Stimulated activated naive CD8-positive, alpha-beta T cell treated with anti-CD3 and anti-CD28 coated beads, Interleukin-15, amount 100 ng/mL, for 72 hours (primary cell): Measurements from ENCODE around the gene RIN1.

Source experiments
- ATAC-seq: fragments of 150-1000 bp; cut with Tn5 transposase; 2 replicates; pipeline ENCODE4 v1.10.0; 2021; ENCODE audit warnings: mild to moderate bottlenecking, moderate library complexity
- DNase-seq, 2 donors: peaks; one replicate each; pipeline ENCODE4 v3.0.0; 2021 to 2022
- H3K27ac Mint-ChIP-seq, 2 donors: one replicate each; pipeline ENCODE4 v1.8.0; 2022; ENCODE audit warnings: mild to moderate bottlenecking in 2 of 2, mixed read lengths in 2 of 2, moderate library complexity in 2 of 2
- H3K27me3 Mint-ChIP-seq: one replicate; pipeline ENCODE4 v1.8.0; 2022; ENCODE audit warnings: mixed read lengths
- H3K4me1 Mint-ChIP-seq: one replicate; pipeline ENCODE4 v1.8.0; 2022; ENCODE audit warnings: mild to moderate bottlenecking, mixed read lengths
- H3K4me3 Mint-ChIP-seq, 2 donors: one replicate each; pipeline ENCODE4 v1.8.0; 2022; ENCODE audit warnings: mild to moderate bottlenecking in 2 of 2, mixed read lengths in 2 of 2, moderate library complexity in 1 of 2
- H3K9me3 Mint-ChIP-seq, 2 donors: one replicate each; pipeline ENCODE4 v1.8.0; 2022; ENCODE audit warnings: mixed read lengths in 2 of 2

RIN1 gene

DNA sequence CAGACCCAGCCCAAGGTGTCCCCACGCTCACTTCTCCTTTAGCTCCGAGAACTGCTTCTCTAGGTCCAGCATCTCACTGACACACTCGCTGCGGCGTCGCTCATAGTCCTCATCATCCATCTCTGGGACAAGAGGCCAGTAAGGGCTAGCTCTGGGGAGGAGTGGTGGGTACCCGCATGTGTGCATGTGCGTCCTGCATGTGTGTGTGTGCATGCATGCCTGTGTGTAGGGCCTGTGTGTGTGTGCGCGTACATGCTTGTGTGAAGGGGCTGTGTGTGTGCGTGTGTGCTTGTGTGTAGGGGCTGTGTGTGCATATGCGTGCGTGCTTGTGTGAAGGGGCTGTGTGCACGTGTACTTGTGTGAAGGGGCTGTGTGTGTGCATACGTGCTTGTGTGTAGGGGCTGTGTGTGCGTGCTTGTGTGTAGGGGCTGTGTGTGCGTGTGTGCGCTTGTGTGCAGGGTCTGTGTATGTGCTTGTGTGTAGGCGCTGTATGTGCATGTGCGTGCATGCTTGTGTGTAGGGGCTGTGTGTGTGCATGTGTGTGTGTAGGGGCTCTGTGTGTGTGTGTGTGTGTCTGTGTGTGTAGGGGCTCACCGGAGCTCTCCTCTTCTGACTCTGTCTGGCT, 5.4 kb upstream of the RIN1 start:
- no peak overlapping the region for H3K4me3 Mint-ChIP-seq
- ATAC-seq (no peak), DNase-seq (no peak)
- H3K27ac Mint-ChIP-seq, result peak overlapping the region in 1 of 2 donors; percentile 2
- no peaks in the 10 kb centered on the region for H3K9me3 Mint-ChIP-seq
- H3K27me3 Mint-ChIP-seq, result no peaks in the 10 kb centered on the region
- H3K4me1 Mint-ChIP-seq, result peaks cover 66% of the 10 kb centered on the region

DNA sequence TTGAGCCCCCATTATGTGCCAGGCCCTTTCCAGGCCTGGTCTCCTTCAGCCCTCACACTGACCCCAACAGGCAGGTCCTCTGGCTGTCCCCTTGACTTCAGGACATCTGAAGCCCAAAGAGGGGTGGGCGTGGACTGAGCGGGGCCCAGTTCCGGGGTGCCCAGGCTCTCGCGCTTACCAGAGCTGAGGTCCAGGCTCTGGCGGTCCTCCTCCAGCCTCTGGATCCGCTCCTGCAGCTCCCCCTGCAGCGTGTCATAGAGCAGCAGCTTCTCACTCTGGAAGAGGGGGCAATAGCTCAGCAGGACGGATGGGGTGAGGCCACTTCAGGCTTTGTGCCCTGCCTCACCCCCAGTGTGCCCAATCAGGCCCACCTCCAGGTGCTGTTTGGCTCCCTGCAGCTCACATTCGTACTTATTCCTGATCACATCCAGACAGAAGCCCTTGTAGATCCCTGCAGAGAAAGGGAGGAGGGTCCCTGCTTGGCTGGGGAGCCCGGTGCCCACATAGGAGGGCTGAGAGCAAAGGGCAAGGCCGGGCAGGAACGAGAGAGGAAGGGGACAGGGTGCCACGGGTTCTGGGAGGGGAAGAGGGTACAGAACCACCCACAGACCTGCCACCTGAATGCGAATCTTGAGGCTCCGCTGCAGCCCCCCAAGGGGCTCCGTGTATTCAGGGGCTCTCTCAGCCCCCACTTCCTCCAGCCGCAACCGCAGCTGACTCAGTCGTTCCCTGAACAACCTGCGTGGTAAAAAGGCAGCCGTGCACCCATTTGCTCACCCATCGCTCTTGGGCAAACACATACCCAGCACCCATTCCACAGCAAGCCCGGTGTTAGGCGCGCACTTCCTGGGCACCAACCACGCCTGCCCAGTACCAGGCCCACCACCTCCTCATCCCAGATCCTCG, 4.6 kb upstream of the RIN1 start:
- no peak for DNase-seq
- Mint-ChIP-seq H3K27me3 (no peaks in the 10 kb centered on the region), H3K27ac (no peak overlapping the region), H3K4me3 (no peak overlapping the region), H3K4me1 (peaks cover 66% of the 10 kb centered on the region), H3K9me3 (no peaks in the 10 kb centered on the region)
- ATAC-seq, result no peak

- Mint-ChIP-seq H3K4me3 (no peak overlapping the region), H3K27ac (peak overlapping the region in 1 of 2 donors; percentile 49), H3K27me3 (no peaks in the 10 kb centered on the region), H3K9me3 (no peaks in the 10 kb centered on the region), H3K4me1 (peaks cover 64% of the 10 kb centered on the region)
- DNase-seq (no peak), ATAC-seq (no peak)
Observed at GRCh38 chr11:66339686-66340483, 3.7 kb upstream of the RIN1 start.

DNA sequence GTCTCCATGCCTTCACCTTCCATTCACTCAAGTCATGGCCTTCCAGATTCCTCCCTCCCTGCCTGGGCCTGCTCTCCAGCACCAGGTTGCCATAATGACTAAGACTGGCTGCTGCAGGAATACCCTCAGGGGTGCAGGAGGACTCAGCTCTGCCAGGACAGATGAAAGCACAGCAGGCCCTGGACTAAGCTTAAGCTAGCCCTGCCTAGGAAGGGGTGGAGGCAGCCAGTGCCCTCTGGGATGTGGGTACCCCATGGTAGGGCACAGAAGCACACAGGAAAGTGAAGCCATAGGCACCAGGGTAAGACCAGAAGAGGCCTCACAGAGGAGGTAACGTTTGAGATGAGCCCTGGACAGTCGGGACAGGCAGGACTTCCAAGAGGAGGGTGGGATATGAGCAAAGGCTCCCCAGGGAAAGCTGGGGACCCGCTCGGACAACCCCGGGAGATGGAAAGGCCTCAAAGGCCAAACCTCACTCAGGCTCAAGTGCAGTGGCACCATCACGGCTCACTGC, 3.0 kb upstream of the RIN1 start:
- ATAC-seq (no peak), DNase-seq (no peak)
- Mint-ChIP-seq H3K4me1 (peaks cover 60% of the 10 kb centered on the region), H3K27me3 (no peaks in the 10 kb centered on the region), H3K9me3 (no peaks in the 10 kb centered on the region), H3K27ac (no peak overlapping the region), H3K4me3 (no peak overlapping the region)

GRCh38 chr11:66338276-66339161, 2.3 kb upstream of the RIN1 start:
- H3K27me3 Mint-ChIP-seq, result no peaks in the 10 kb centered on the region
- DNase-seq (no peak), ATAC-seq (no peak)
- H3K9me3 Mint-ChIP-seq, result no peaks in the 10 kb centered on the region
- peak overlapping the region in 1 of 2 donors; percentile 44 for H3K4me3 Mint-ChIP-seq
- H3K27ac Mint-ChIP-seq, result peak overlapping the region; percentile 66 to 84
- peaks cover 55% of the 10 kb centered on the region for H3K4me1 Mint-ChIP-seq

- Mint-ChIP-seq H3K9me3 (no peaks in the 10 kb centered on the region), H3K4me1 (peaks cover 45% of the 10 kb centered on the region), H3K27ac (peak overlapping the region; percentile 91), H3K27me3 (no peaks in the 10 kb centered on the region), H3K4me3 (peak overlapping the region; percentile 69 to 87)
- DNase-seq (no peak), ATAC-seq (no peak)
Observed at GRCh38 chr11:66337103-66337899, 1.1 kb upstream of the RIN1 start.

DNA sequence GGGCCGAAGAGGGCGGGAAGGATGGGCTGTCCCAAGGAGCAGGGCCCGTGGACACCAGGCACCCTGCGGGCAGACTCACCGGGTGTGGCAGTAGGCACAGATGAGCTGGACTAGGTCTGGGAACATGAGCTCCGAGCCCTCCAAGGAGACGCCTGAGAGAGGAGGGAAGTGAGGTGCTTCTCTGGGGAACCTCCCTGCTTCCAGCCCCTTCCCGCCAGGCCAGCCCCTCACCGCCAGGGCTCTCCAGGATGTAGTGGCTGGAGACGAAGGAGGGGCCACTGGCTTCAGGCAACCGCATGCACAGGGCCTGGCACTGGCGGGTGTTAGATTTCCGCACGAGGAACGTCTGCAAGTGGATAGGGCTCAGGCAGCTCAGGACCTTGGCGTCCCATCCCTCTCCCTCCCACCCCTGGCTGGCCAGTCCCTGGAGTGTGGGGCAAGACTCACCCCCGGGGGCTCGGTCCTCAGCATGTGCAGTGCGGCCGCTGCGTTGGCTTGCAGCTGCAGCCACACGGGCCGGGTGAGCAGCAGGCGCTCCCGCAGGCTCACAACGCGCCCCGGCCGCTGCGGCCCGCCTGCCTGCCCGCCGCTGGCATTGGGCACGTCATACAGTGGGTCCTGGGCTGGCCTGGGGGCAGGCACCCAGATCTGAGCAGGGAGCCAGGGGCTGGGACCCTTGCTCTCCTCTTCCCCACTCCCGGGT, 552 bp downstream of the RIN1 start:
- H3K27ac Mint-ChIP-seq, result peak overlapping the region in 1 of 2 donors; percentile 91
- DNase-seq, result no peak
- peak overlapping the region; percentile 69 to 87 for H3K4me3 Mint-ChIP-seq
- peak; percentile 8 for ATAC-seq
- H3K4me1 Mint-ChIP-seq, result peaks cover 45% of the 10 kb centered on the region
- H3K27me3 Mint-ChIP-seq, result no peaks in the 10 kb centered on the region
- H3K9me3 Mint-ChIP-seq, result no peaks in the 10 kb centered on the region

- ATAC-seq (no peak), DNase-seq (no peak)
- Mint-ChIP-seq H3K9me3 (no peaks in the 10 kb centered on the region), H3K4me1 (peaks cover 45% of the 10 kb centered on the region), H3K27me3 (no peaks in the 10 kb centered on the region), H3K27ac (no peak overlapping the region), H3K4me3 (peak overlapping the region in 1 of 2 donors; percentile 43)
Observed at GRCh38 chr11:66334605-66335442, 1.4 kb downstream of the RIN1 start.

- no peak overlapping the region for H3K4me3 Mint-ChIP-seq
- H3K4me1 Mint-ChIP-seq, result peaks cover 43% of the 10 kb centered on the region
- ATAC-seq, result no peak
- no peaks in the 10 kb centered on the region for H3K9me3 Mint-ChIP-seq
- no peak overlapping the region for H3K27ac Mint-ChIP-seq
- DNase-seq, result no peak
- H3K27me3 Mint-ChIP-seq, result no peaks in the 10 kb centered on the region
Observed at GRCh38 chr11:66333896-66334604, 2.2 kb downstream of the RIN1 start.

- Mint-ChIP-seq H3K27me3 (no peaks in the 10 kb centered on the region), H3K9me3 (no peaks in the 10 kb centered on the region), H3K4me3 (no peak overlapping the region), H3K27ac (no peak overlapping the region), H3K4me1 (peaks cover 44% of the 10 kb centered on the region)
- DNase-seq, result no peak
- ATAC-seq, result no peak
Observed at GRCh38 chr11:66333220-66333877, 2.9 kb downstream of the RIN1 start.

DNA sequence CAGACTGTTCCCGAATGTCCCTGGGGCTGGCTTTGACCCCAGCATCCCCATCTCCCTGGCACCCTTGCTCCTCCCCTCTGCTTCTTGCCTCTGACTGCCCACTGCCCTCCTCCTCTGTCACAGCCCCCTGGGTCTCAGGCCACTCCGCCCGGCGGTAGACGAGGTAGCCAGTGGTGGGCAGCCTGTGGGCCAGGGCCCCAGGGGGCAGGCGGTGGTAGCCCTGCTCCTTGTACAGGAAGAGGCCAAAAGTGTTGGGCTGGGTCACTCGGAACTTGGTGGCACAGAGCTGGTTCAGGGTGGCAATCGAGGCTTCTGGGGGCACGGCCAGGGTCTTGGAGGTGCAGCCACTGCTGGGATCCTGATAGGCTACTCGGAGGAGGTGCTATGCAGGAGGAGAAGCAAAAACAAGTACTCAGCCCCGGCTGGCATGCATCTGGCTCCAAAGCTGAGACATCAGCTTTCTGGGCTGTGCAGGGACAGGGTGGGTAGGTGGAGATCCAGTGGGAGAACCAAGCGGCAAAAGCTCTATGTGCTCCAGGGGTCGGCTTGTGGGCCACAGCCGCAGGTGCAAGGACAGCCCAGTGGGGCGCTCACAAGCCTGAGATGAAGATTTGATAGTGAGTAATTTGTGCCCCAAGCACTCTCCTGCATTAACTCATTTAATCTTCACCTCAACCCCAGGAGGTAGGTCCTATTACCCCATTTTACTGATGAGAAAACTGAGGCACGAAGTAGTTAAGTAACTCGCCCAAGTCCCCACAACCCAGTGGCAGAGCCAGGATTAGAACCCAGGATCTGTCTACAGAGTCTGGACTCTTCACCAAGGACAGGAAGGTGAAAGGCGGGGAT, 3.6 kb downstream of the RIN1 start:
- peaks cover 45% of the 10 kb centered on the region for H3K4me1 Mint-ChIP-seq
- no peak for ATAC-seq
- H3K27ac Mint-ChIP-seq, result no peak overlapping the region

More for the DNA sequence above, 3.6 kb downstream of the RIN1 start:
- Mint-ChIP-seq H3K27me3 (no peaks in the 10 kb centered on the region), H3K9me3 (no peaks in the 10 kb centered on the region), H3K4me3 (no peak overlapping the region)
- no peak for DNase-seq
